HG03196 (cell line): Measurements from ENCODE around the gene FRYL.

Experiments
- ATAC-seq: cut with Tn5 transposase; IDR thresholded peaks from one replicate; pipeline ENCODE4 v1.9.1; 2021; ENCODE audit not compliant: unreplicated experiment

Gene FRYL

DNA sequence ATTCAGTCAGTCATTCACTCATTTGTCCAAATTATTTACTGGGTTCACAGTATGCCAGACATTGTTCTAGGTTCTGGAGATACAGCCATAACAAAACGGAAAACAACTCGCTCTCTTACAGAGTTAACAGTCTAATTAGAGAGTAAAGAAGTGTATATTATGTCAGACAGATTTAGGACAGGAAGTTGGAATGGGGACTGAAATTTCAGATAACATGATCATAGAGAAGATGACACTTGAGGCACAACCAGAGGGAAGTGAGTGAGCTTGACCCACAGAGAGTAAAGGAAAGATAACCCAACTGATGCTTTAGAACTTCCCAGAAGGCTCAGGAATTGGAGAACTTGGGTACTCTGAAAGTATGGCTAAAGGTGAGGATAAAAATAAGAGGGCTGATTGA lies 150.6 kb downstream of the FRYL start:
- ATAC-seq, result no peak

DNA sequence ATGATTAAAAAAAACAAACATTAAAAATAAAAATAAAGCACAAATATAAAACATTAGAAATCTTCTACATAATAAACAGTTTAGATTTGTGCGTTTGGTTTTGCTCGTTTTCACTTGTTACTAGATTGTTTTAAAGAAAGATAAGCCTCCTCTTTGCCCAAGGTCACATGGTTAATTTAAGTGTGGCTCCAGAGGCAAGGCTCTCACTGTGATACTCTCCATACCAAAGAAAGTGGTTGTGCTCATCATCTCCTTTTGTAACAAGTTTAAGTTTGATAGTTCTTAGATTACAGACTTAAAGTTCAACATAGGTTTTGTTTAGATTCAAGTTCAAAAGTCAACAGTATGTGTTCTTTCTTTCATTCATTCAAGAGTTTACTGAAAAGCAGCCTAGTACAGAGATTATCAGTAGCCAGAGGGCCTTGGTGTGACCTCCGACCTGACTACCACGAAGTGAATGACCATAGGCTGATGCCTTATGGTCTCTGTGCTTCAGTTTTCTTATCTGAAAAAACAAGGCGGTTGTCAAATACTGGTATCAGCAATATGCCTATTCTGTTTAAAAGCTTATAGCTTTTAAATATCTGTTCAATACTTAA lies 156.8 kb downstream of the FRYL start:
- no peak for ATAC-seq

DNA sequence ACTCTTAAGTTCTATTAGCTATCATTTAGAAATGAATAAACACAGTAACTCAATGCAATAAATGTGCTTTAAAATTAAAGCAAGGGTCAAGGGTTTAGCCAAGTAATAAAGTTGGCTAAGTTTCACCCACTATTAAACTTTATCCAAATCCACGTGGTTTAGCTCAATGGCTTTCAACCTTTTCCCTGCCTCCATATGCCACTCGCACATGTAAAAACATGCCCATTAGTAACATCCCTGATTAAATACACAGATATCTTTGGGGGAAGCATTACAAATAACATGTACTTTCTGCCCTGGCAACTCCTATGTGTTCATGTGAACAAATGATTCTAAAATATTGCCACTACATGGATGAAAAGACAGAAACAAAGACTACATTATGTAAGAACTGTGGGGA lies 159.2 kb downstream of the FRYL start:
- ATAC-seq, result no peak

DNA sequence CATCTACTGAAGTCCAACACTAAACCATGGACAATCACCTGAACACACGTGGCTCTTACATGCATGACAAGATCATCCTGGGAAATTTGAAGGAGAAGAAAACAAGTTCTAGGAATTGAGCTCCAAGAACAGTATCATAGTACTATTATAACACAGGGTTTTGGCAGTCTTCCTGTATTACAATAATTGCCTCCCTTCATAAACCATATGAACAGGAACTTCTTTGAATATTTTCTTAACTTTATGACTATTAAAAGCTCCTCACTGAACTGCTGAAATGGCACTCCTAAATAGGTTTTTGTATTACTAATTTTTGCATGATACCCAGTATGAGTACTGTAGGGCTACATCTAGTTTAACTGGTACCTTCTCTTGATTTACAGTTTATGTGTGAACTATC lies 160.0 kb downstream of the FRYL start:
- ATAC-seq, result no peak

DNA sequence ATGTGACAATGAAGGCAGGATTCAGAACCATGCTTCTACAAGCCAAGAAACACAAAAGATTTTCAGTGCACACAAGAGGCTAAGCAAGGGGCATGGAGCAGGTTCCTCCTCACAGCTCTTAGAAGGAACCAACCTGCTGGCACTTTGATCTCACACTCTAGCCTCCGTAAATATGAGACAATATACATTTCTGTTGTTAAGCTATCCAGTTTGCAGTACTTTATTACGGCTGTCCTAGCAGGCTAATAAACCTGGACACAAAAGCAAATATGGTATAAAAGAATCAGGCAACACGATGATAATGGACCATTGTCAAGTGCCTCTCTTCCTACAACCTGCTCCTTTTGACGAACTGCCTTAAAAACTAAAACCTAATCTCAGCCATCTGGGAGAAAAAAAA lies 175.6 kb downstream of the FRYL start:
- ATAC-seq, result no peak

DNA sequence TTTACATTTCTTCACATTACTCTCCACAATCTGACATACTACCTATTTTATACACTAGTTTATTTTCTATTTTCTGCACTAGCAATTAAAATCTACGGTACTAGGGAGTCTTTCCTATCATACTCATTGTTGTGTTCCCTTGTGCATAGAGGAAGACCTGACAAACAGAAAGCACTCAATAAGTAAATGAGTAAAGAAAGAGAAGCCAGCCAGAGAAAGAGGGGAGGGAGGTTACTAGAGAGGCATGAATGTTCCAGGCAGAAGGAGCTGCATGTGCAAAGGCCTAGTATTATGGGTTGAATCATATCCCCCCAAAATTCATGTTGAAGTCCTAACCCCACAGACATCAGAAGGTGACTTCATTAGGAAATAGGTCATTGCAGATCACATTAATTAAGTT lies 176.0 kb downstream of the FRYL start:
- ATAC-seq, result no peak

DNA sequence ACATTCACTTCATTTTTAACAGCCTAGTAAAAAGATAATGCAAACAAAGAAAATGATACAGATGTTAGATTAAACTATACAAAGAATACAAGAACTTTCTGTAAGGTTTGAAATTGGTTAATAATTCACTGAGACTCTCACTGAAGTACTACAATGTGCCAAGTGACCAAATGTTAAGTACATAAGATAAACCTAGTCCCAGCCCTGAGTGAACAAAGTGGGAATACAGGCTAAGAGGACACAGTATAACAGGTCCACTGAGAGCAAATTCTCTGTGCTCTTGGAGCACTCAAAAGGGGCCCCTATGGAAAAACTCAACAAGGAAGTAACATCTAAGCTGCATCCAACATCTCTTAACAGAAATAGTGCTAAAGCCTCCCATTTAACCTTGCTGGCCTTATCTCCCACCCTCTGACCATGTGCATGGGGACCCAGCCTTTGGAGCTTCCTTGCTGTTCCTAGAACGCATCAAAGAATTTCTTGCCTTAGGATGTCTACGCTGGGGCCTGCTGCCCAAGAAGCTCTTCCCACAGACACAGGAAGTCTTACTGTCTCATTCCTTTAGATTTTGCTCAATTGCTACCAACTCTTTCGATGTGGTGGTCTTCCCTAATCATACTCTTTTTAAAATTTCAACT lies 176.6 kb downstream of the FRYL start:
- no peak for ATAC-seq

DNA sequence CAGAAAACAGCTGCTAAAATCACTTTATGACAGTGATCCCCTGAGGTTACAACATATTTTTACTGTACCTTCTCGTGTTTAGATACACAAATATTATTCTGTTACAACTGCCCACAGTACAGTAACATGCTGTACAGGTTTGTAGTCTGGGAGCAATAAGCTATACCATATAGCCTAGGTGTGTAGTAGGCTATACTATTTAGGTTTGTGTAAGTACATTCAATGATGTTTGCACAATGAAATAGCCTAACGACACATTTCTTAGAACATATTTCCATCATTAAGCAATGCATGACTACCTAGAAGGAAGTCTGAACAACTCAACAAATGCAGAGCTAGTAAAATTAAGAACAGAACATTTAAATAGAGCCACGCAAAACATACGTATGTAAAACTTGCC lies 177.3 kb downstream of the FRYL start:
- no peak for ATAC-seq

DNA sequence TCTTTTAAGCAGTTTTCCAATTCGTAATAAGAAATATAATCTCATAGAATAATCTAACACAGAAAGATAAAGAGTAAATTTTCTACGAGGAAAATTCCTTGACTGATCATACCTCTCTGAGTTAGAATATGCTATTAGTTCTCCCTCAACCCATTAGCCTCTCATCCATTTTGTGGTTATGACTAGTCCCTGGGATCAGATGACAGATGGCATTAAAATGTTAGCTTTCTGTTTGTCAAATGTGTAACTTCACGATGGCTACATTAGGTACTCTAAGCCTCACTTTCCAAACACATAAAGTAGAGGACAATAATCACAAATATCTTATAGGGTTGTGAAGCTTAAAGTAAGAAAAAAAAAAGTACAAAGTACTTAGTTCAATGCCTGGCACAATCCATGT lies 177.9 kb downstream of the FRYL start:
- ATAC-seq, result no peak

DNA sequence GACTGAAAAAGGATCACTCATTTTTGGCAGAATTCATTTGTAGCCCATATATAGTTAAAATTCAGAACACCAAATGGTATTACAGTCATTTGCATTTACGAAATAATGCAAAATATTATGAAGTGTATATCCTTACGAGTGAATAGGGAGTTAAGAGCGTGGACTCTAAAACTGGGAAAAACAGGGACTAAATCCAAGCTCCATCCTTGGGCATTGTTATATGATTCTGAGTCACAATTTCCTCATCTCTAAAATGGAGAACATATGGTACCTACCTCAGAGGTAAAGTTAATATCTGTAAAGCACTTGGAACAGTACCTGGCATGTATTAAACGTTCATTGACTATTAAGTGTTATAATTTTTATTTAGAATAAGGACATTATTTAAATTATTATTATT lies 183.7 kb downstream of the FRYL start:
- ATAC-seq, result no peak

DNA sequence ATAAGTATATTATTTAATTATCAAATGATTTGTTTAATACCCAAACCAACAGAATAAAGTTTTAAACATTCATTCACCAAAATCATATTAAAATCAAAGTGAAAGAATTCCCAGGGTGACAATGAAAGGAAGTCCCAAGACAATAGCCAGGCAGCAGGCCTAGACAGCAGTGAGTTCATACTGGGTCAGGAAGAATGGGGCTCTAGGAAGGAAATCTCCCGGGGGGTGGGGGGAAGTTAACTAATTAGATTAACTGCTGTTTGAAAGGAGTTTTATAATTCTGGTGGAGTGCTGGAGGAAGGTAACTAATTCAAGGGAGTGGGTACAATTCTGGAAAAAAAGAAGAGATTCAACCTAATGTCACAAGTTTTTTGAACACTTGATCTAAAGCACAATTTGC lies 185.9 kb downstream of the FRYL start:
- no peak for ATAC-seq

DNA sequence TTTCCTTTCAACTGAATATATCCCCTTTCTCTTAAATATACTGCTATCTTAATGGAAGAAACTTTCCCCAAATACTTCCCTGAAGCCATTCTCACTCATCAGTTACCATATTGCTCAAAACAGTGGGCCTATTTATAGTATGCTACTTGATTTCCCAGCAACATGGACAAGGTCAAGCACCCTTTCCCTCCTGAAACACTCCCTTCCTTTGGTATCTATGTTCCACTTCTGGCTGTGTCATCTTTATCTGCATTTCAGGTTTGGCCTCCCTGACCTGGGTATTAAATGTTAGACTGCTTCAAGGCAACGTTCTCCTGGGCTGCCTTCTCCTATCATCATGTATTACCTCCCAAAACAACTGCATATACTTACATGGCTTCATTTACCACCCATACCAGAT lies 188.7 kb downstream of the FRYL start:
- no peak for ATAC-seq

DNA sequence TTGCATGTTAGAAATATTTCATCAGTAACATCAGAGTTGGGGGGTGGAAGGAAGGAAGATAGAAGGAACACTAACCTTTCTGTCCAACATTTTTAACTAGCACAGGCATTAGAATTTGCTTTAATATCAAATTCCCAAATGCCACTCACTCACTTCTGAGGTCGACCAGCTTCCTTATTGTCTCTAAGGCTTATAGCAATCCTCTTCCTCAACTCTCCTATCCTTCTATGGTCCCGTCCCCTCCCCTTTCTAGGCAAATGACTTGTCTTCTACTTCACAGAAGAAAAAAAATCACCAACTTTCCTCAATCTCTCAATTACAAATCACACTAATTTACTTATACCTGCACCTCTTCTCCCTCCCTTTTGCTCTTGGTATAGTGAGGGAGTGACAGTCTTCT lies 189.2 kb downstream of the FRYL start:
- no peak for ATAC-seq

DNA sequence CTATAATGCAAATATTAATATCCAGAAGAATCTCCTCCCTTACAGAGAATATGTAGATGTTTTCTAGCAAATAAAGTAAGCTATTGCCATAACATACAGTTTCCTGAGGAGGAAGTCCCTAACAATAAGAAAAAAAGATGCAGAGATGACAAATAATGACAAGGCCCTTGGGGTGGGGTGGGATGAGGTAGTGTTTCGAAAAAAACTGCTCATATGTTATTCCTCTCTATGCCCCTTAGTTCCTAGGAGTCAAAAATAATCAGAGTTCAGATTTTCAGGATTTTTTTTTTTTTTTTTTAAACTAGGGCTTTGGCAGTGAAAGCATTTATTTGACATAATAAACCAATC lies 191.0 kb downstream of the FRYL start:
- ATAC-seq, result no peak

DNA sequence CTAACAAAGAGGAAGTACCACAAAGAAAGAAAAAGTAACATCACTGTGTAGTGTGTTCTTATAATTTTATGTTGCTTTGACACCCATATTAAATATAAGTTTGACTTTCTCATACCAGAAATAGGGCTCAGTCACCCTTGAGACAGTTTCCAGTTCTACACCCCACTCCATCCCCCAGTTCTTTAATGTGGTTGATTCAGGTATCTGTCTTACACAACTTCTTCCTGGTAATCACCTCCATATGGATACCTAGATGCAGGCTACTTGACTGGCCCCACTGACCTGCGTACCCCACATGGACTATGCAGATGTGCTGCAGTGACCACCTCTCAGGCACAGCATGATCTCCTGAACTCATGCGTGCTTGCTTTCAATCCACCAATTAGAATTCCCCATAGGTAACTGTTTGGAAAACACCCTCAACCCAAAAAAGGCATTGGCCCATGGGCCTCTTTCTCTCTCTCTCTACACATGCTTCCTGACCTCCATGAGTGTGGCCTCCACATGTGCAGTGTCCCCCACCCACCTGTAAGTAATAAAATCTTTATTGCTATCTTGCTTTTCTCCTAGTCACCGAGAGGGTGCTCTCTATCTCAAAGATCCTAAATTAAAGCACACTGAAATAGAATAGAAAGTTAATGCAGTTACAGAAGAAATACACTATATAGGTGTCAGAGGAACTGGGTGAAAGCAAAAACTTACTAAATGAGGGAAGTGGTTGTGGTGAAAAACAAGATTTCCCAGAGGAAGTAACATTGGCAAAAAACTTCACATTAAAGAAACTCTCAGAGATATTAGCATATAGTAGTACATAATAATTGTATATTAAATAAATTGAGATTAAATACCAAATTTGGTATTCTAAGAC lies 191.6 kb downstream of the FRYL start:
- no peak for ATAC-seq

DNA sequence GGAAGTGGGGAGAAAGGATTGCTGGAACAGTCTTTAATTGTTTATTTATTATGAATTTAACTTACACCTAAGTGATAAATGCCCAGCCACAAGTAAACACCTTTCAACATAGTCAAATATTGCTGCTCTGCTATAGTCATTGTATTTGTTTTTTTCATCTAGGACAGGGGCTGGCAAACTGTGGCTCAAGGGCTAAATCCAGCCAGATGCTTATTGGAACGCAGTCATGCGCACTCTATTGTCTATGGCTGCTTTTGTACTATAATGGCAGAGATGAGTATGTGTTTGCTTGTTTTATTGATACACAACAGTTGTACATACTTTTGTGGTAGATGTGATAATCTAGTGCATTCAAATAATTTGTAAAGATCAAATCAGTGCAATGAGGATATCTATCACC lies 194.7 kb downstream of the FRYL start:
- no peak for ATAC-seq

DNA sequence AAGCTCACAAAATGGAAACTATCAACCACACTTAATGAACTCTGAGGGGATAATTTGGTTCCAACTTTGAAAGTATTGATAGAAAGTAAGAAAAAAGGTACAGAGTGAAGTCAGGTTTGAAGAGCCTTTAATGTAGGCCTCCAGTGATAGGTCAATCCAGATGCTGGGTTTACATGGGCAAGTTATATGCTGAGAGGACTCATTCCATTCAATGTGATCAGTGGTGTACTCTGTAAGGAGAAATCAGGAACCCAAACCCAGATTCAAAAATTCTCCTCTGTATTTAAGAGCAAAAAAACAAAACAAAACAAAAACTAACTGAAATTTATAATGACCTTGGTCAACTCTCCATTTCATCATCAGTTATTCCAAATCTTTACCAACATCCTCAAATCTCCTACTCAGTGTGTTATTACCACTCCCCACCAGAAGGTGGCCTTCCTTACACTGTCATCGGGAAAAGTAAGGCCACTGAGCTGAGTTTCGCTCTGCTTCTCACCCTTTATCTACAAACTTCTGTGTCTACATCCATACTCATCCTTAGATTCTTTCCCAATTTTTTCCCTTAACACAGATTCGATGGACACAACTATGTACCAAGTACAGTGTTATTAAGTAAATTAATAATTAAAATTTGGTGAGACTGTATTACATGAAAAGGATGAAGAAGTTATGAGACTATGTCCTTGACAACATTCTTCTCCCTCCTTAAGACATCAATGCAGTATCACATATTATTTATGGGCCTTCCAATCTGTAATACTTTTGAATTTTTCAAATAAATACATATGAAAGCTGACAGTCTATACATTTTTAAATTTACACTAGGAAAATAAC lies 201.7 kb downstream of the FRYL start:
- ATAC-seq, result peak; percentile 64

DNA sequence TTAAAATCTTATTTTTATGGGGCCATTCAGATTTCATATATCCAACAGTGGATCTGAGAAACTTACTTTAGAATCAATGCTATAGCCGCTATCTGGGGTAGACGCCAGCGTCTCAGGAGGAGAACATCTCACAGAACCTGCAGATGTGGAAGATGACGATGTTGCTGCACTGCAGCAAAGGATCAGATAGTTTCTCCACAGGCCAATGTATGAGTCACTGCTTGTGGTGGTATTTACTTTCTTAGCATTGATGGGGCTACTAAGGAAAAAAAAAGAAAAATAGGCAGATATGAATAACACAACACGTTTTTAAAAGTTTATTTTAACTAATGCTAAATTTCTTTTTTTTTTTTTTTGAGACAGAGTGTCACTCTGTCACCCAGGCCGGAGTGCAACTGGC lies 204.1 kb downstream of the FRYL start:
- ATAC-seq, result no peak

DNA sequence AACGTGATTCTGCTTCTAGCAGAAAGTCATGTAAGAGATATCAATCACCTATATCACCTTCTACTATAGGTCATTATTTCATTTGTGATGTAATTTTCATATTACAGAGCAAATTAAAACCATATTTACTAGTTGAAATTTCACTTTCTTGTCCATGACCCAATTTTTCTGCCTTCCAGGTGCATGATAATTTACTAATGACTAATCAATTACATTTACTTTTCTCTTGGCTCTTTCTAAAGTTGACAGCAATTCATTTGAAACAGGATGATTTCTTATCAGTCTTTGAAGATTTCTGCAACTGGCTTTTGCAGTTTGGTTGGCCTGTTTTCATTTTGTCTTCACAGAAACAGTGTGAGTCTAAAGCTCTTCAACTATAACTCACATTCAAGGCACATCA lies 208.6 kb downstream of the FRYL start:
- ATAC-seq, result no peak

DNA sequence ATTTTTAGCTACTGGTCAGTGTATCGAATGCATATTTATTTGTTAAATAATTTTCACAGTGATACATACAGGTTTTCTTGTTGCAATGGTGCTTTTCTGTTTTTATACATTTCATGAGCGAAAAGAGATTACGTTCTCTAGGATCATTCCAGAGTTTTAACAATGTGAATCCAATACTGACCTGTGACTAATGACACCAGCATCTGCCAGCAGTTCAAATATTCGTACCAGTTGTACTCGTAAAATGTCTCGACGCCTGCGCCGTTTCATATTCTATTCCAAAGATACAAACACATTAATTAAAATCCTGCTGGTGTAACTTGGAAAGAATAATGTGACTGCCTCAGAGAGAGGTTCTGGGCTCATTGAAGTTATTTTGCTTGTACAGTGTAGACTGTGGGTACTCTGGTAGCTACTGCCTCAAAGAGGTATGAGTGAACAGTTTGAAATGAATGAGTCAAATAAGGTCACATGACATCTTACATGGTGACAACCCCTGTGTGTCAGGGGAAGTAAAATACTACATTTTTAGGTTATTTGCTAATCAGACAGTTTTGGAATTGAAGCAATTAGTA lies 209.3 kb downstream of the FRYL start:
- ATAC-seq, result no peak

DNA sequence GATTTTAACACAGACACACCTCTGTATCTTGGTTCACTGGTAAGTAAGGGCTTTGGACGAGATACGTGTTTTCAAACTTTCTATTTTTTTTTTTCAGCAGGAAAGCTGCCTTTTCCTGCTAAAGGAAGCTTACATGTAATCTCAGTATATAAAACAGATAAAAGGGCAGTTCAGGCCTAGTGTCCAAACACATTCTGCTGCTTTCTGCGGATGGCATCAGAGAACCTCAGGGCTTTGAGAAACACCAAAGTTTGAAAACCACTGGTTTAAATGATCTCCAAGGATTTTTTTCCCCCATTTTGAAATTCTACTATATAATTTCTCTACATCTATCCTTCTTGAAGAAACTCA lies 214.1 kb downstream of the FRYL start:
- ATAC-seq, result no peak
